Stimulated activated CD8-positive, alpha-beta memory T cell treated with anti-CD3 and anti-CD28 coated beads, Interleukin-4, amount 100 ng/mL, for 4 hours (primary cell): Measurements from ENCODE around the gene SHC1.
A peak's percentile ranks its signal among the peaks of the same experiment; 100 is the strongest.

ENCODE experiments used
- DNase-seq, 2 donors: peaks; one replicate each; pipeline ENCODE4 v3.0.0-alpha.2; 2020; ENCODE audit warnings: low read depth in 2 of 2, low spot score in 1 of 2

Gene SHC1

GRCh38 chr1:154974808-154975408, 4.4 kb upstream of the SHC1 start:
- DNase-seq, result peak; percentile 89

- DNase-seq, result peak; percentile 90 to 92
These were observed 3.7 kb upstream of the SHC1 start, which contains the start of gene CKS1B for GRCh38 chr1:154974102-154974807. CKS1B (plus strand) TSS chr1:154974681; CDS start chr1:154974746, 65 bp downstream.

- peak; percentile 82 to 89 for DNase-seq
These were observed 3.0 kb upstream of the SHC1 start for GRCh38 chr1:154973344-154974101.

- no peak for DNase-seq
These were observed 2.2 kb upstream of the SHC1 start for GRCh38 chr1:154972517-154973343.

- no peak for DNase-seq
These were observed 1.6 kb upstream of the SHC1 start for GRCh38 chr1:154972213-154972516.

GRCh38 chr1:154971341-154971998, 923 bp upstream of the SHC1 start:
- DNase-seq, result no peak

GRCh38 chr1:154969860-154970452, 591 bp downstream of the SHC1 start:
- no peak for DNase-seq

GRCh38 chr1:154969246-154969645, 1.3 kb downstream of the SHC1 start:
- no peak for DNase-seq

- DNase-seq, result no peak
These were observed 1.8 kb downstream of the SHC1 start for GRCh38 chr1:154968731-154969130.

GRCh38 chr1:154967331-154967950, 3.1 kb downstream of the SHC1 start:
- DNase-seq, result no peak

- DNase-seq, result no peak
These were observed 4.4 kb downstream of the SHC1 start for GRCh38 chr1:154966111-154966510.

GRCh38 chr1:154964359-154964758, 6.2 kb downstream of the SHC1 start:
- no peak for DNase-seq

- DNase-seq, result no peak
These were observed 6.9 kb downstream of the SHC1 start for GRCh38 chr1:154963643-154964042.

- no peak for DNase-seq
These were observed 7.7 kb downstream of the SHC1 start for GRCh38 chr1:154962795-154963330.

- DNase-seq, result no peak
These were observed 8.3 kb downstream of the SHC1 start for GRCh38 chr1:154962156-154962749.

- DNase-seq, result peak; percentile 44 to 68
These were observed 9.1 kb downstream of the SHC1 start, which contains the start of gene PYGO2 for GRCh38 chr1:154961207-154962155. PYGO2 (minus strand) TSS chr1:154961782; CDS start chr1:154961576, 206 bp downstream.

- no peak for DNase-seq
These were observed 10.0 kb downstream of the SHC1 start for GRCh38 chr1:154960446-154961136.

- no peak for DNase-seq
These were observed 11.1 kb downstream of the SHC1 start for GRCh38 chr1:154959426-154959780.
